MM.1S (cell line): ENCODE results near the gene DNAH8.

ENCODE experiments used
- CTCF ChIP-seq: fragments of 300-600 bp; sonication (generic); IDR thresholded peaks from 2 replicates; pipeline ENCODE4 v1.5.1; 2016; ENCODE audit warnings: antibody characterized with exemption, low read length, mixed read lengths
- EZH2 ChIP-seq: fragments of 300-600 bp; sonication (generic); optimal IDR thresholded peaks from 2 replicates; pipeline ENCODE3; 2017; ENCODE audit warnings: low read depth, mild to moderate bottlenecking, antibody characterized with exemption, low read length, mixed read lengths
- EZH2phosphoT487 ChIP-seq: fragments of 300-600 bp; sonication (generic); IDR thresholded peaks from 2 replicates; pipeline ENCODE4 v1.6.1; 2018; ENCODE audit warnings: antibody characterized with exemption, low read length

DNA sequence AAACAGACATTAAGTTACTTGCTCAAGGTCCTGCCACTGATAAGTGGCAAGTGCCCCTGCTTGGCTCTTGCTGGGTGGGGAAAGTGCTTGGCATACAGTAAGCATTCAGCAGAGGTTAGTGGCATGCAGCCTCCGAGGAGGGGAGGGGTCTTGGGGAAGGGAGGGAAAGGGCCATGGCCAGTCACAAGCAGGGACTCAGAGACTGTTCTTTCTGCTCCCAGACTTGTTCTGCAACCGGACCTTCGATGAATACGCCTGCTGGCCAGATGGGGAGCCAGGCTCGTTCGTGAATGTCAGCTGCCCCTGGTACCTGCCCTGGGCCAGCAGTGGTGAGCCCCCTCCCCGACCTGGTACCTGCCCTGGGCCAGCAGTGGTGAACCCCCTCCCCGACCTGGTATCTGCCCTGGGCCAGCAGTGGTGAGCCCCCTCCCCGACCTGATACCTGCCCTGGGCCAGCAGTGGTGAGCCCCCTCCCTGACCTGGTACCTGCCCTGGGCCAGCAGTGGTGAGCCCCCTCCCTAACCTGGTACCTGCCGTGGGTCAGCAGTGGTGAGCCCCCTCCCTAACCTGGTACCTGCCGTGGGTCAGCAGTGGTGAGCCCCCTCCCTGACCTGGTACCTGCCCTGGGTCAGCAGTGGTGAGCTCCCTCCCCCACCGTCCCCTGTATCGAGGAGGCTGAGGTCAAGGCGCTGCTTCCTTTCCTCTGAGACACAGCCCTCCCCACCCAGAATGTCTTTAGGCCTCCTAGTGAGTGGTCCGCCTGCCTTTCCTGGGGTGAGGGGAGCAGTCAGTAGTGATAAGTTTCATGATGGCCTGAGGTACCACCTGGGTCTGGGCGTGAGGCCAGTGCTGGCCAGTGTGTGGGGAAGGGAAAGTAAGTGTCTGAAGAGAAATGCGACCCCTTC, 342.4 kb downstream of the DNAH8 start:
- TF ChIP-seq CTCF (no peak), EZH2phosphoT487 (no peak), EZH2 (no peak)
